Activated CD8-positive, alpha-beta T cell treated with anti-CD3 and anti-CD28 coated beads, Interleukin-2, amount 10 ng/mL, durations not matched to agents 7 days and 5 days (primary cell): Measurements from ENCODE around the gene PGAP3. TPM values are rescaled to one million over a fixed set of nuclear protein-coding genes. Genes with fewer than 3 reads are reported as not detected.
"Not testable (repeated sequence)": the region's sequence is repeated elsewhere in the genome, so short reads cannot be mapped to it uniquely, and the experiment has no call there.

ENCODE experiments used
- ATAC-seq: fragments of 150-1000 bp; cut with Tn5 transposase; one replicate; pipeline ENCODE4 v1.10.0; 2021; ENCODE audit warnings: moderate library complexity
- CTCF ChIA-PET: fragments of 350-600 bp; sonication (Branson Sonifier 250); formaldehyde crosslinking; loops from one replicate; lab custom pipeline; 2021; ENCODE audit warnings: antibody characterized with exemption; lab: Charles Lee
- POLR2A ChIA-PET: fragments of 350-600 bp; sonication (Branson Sonifier 250); formaldehyde crosslinking; loops from one replicate; lab custom pipeline; 2021; ENCODE audit warnings: antibody characterized with exemption; lab: Charles Lee
- DNase-seq: peaks from one replicate; pipeline ENCODE4 v3.0.0-alpha.2; 2020
- H3K27ac Mint-ChIP-seq: one replicate; pipeline ENCODE4 v1.8.0; 2021; ENCODE audit warnings: mild to moderate bottlenecking, mixed read lengths
- H3K27me3 Mint-ChIP-seq: one replicate; pipeline ENCODE4 v1.8.0; 2021; ENCODE audit warnings: low read depth, mixed read lengths
- H3K36me3 Mint-ChIP-seq: one replicate; pipeline ENCODE4 v1.8.0; 2021; ENCODE audit warnings: low read depth, mixed read lengths
- H3K4me1 Mint-ChIP-seq: one replicate; pipeline ENCODE4 v1.8.0; 2021; ENCODE audit warnings: low read depth, mixed read lengths
- H3K4me3 Mint-ChIP-seq: one replicate; pipeline ENCODE4 v1.8.0; 2021; ENCODE audit warnings: mild to moderate bottlenecking, mixed read lengths
- H3K9me3 Mint-ChIP-seq: one replicate; pipeline ENCODE4 v1.8.0; 2022; ENCODE audit warnings: mixed read lengths; ENCODE audit not compliant: insufficient read depth
- total RNA-seq, 2 experiments: library from RNA; stranded (reverse); gene quantifications; one replicate each; pipeline ENCODE4 v1.2.3, GENCODE V29; 2021

Gene PGAP3
- total RNA-seq, 2 experiments from 2014 or later, result 12.3 to 14.7 TPM

DNA sequence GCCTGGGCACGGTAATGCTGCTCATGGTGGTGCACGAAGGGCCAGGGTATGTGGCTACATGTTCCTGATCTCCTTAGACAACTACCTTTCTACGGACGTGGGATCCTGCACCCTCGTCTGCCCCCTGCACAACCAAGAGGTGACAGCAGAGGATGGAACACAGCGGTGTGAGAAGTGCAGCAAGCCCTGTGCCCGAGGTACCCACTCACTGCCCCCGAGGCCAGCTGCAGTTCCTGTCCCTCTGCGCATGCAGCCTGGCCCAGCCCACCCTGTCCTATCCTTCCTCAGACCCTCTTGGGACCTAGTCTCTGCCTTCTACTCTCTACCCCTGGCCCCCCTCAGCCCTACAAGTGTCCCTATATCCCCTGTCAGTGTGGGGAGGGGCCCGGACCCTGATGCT lies 24.0 kb upstream of the PGAP3 start:
- no peak for DNase-seq
- CTCF ChIA-PET, result interaction anchor here (2.6 kb wide), 1 partner anchor 18 kb away, joined by 9 read pairs; the partner anchor contains the start of gene MIEN1
- Mint-ChIP-seq H3K27me3 (no peaks in the 10 kb centered on the region), H3K4me3 (no peak overlapping the region), H3K36me3 (no peaks in the 10 kb centered on the region), H3K9me3 (no peaks in the 10 kb centered on the region), H3K27ac (no peak overlapping the region), H3K4me1 (peaks cover 6% of the 10 kb centered on the region)
- POLR2A ChIA-PET, result no interaction called here
- no peak for ATAC-seq

- H3K4me3 Mint-ChIP-seq, DNase-seq, H3K27me3 Mint-ChIP-seq, ATAC-seq, H3K27ac Mint-ChIP-seq, H3K9me3 Mint-ChIP-seq, H3K36me3 Mint-ChIP-seq: not testable (repeated sequence)
- peaks cover 10% of the 10 kb centered on the region for H3K4me1 Mint-ChIP-seq
- ChIA-PET POLR2A (interaction anchor here (1.0 kb wide), 1 partner anchor 23 kb away, joined by 3 read pairs; the partner anchor contains the start of gene PGAP3), CTCF (interaction anchor here (1.4 to 2.6 kb wide), 2 partner anchors 19 to 90 kb away, joined by 4 to 9 read pairs; partner anchors contain the start of gene MIEN1)
Observed at GRCh38 chr17:39711071-39711470, 23.2 kb upstream of the PGAP3 start.

- no peaks in the 10 kb centered on the region for H3K36me3 Mint-ChIP-seq
- no peak overlapping the region for H3K27ac Mint-ChIP-seq
- no peaks in the 10 kb centered on the region for H3K9me3 Mint-ChIP-seq
- H3K4me1 Mint-ChIP-seq, result peaks cover 10% of the 10 kb centered on the region
- no peaks in the 10 kb centered on the region for H3K27me3 Mint-ChIP-seq
- POLR2A ChIA-PET, result interaction anchor here (1.0 kb wide), 1 partner anchor 23 kb away, joined by 3 read pairs; the partner anchor contains the start of gene PGAP3
- no peak overlapping the region for H3K4me3 Mint-ChIP-seq
- no peak for ATAC-seq
- no peak for DNase-seq
- CTCF ChIA-PET, result interaction anchor here (1.4 to 2.6 kb wide), 2 partner anchors 20 to 89 kb away, joined by 4 to 9 read pairs; partner anchors contain the start of gene MIEN1
Observed at GRCh38 chr17:39709998-39710964, 22.4 kb upstream of the PGAP3 start.

GRCh38 chr17:39709319-39709997 lies 21.6 kb upstream of the PGAP3 start:
- ChIA-PET POLR2A (interaction anchor here (0.8 kb wide), 1 partner anchor 20 kb away, joined by 4 read pairs; no protein-coding TSS in a partner anchor), CTCF (interaction anchor here (1.1 kb wide), 1 partner anchor 21 kb away, joined by 3 read pairs; the partner anchor contains the start of gene MIEN1)
- DNase-seq (no peak), ATAC-seq (no peak)
- H3K9me3 Mint-ChIP-seq, result no peaks in the 10 kb centered on the region
- H3K36me3 Mint-ChIP-seq, result no peaks in the 10 kb centered on the region
- no peaks in the 10 kb centered on the region for H3K27me3 Mint-ChIP-seq
- peaks cover 10% of the 10 kb centered on the region for H3K4me1 Mint-ChIP-seq
- H3K27ac Mint-ChIP-seq, result peak overlapping the region; percentile 0
- no peak overlapping the region for H3K4me3 Mint-ChIP-seq

GRCh38 chr17:39706921-39707337 lies 19.1 kb upstream of the PGAP3 start:
- H3K27ac Mint-ChIP-seq, result peak overlapping the region; percentile 76
- no peaks in the 10 kb centered on the region for H3K9me3 Mint-ChIP-seq
- ChIA-PET CTCF (interaction anchor here (1.6 kb wide), 1 partner anchor 85 kb away, joined by 8 read pairs; no protein-coding TSS in a partner anchor), POLR2A (interaction anchor here (0.7 to 1.5 kb wide), 2 partner anchors 14 to 23 kb away, joined by 4 to 6 read pairs; partner anchors contain the start of gene MIEN1)
- DNase-seq (peak; percentile 31), ATAC-seq (peak; percentile 66)
- H3K4me3 Mint-ChIP-seq, result no peak overlapping the region
- H3K27me3 Mint-ChIP-seq, result no peaks in the 10 kb centered on the region
- no peaks in the 10 kb centered on the region for H3K36me3 Mint-ChIP-seq
- H3K4me1 Mint-ChIP-seq, result peaks cover 12% of the 10 kb centered on the region

DNA sequence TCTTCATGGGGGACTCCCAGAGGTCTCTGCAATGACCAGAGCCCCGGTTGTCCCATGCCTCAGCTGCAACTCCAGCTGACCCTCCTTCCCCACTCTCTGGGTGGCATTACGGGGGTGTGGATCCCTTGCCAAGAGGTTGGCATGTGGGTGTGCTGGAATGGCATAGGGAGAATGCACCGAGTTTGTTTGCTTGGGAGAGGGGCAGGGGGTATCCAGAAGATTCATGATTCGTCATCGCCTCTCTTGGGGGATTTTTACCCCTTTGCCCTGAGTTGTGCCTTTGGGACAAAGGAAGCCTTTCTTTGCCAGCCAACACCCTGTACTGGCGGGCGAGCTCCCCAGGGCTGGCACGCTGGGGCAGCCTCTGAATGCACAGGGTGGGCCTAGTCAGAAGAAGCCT lies 18.5 kb upstream of the PGAP3 start:
- peak overlapping the region; percentile 76 for H3K27ac Mint-ChIP-seq
- no peak for ATAC-seq
- CTCF ChIA-PET, result interaction anchor here (1.6 kb wide), 2 partner anchors 72 to 84 kb away, joined by 4 to 8 read pairs; no protein-coding TSS in a partner anchor

DNA sequence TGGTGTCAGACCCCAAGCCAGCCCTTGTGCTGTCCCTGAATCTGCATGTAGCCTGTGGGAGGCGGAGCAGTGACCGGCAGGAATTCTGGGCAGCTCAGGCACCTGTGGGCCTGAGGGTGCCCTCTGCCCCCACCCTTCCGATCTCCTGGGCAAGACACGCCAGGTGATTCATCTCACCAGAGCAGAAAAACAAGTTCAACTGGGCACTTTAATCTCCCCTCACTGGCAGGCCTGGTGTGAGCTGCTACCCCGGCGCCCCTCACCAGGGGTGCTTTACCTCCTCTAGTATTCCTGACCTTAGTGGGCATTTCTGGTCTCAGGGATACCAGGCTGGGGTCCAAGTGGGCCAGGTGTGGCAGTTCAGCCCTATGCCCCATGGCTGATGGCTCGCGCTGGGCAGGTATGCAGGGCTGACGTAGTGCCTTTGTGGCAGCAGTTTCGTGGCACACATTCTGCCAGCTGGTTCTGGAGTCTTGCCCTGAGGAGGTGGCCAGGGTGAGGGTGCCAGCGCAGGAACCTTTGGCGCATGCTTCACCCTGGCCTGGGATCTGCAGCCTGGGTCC lies 18.0 kb upstream of the PGAP3 start:
- Mint-ChIP-seq H3K27me3 (peaks cover 9% of the 10 kb centered on the region), H3K9me3 (no peaks in the 10 kb centered on the region), H3K4me3 (no peak overlapping the region), H3K36me3 (no peaks in the 10 kb centered on the region), H3K4me1 (peaks cover 12% of the 10 kb centered on the region), H3K27ac (no peak overlapping the region)
- ChIA-PET CTCF (interaction anchor here (1.6 kb wide), 1 partner anchor 71 kb away, joined by 4 read pairs; no protein-coding TSS in a partner anchor), POLR2A (interaction anchor here (1.5 kb wide), 1 partner anchor 24 kb away, joined by 6 read pairs; the partner anchor contains the start of gene MIEN1)
- DNase-seq, result no peak
- ATAC-seq, result no peak

More for the DNA sequence above, 18.5 kb upstream of the PGAP3 start:
- H3K4me3 Mint-ChIP-seq, result no peak overlapping the region
- H3K27me3 Mint-ChIP-seq, result peaks cover 4% of the 10 kb centered on the region
- H3K36me3 Mint-ChIP-seq, result no peaks in the 10 kb centered on the region
- no peak for DNase-seq
- no peaks in the 10 kb centered on the region for H3K9me3 Mint-ChIP-seq
- POLR2A ChIA-PET, result interaction anchor here (1.5 kb wide), 1 partner anchor 24 kb away, joined by 6 read pairs; the partner anchor contains the start of gene MIEN1
- peaks cover 12% of the 10 kb centered on the region for H3K4me1 Mint-ChIP-seq

- DNase-seq (no peak), ATAC-seq (no peak)
- no peaks in the 10 kb centered on the region for H3K9me3 Mint-ChIP-seq
- ChIA-PET POLR2A (no interaction called here), CTCF (interaction anchor here (1.6 kb wide), 1 partner anchor 70 kb away, joined by 4 read pairs; no protein-coding TSS in a partner anchor)
- no peak overlapping the region for H3K4me3 Mint-ChIP-seq
- H3K36me3 Mint-ChIP-seq, result no peaks in the 10 kb centered on the region
- H3K4me1 Mint-ChIP-seq, result peaks cover 12% of the 10 kb centered on the region
- no peak overlapping the region for H3K27ac Mint-ChIP-seq
- peaks cover 13% of the 10 kb centered on the region for H3K27me3 Mint-ChIP-seq
Observed at GRCh38 chr17:39704821-39705551, 17.1 kb upstream of the PGAP3 start.

- no peaks in the 10 kb centered on the region for H3K9me3 Mint-ChIP-seq
- ATAC-seq, result no peak
- H3K4me3 Mint-ChIP-seq, result no peak overlapping the region
- H3K4me1 Mint-ChIP-seq, result peaks cover 18% of the 10 kb centered on the region
- CTCF ChIA-PET, result interaction anchor here (0.9 to 1.1 kb wide), 2 partner anchors 8 to 33 kb away, joined by 4 read pairs; no protein-coding TSS in a partner anchor
- peaks cover 2% of the 10 kb centered on the region for H3K36me3 Mint-ChIP-seq
- POLR2A ChIA-PET, result interaction anchor here (0.6 to 2.5 kb wide), 3 partner anchors 16 to 79 kb away, joined by 3 to 9 read pairs (median 3); partner anchors contain the start of gene PGAP3
- no peak for DNase-seq
- peaks cover 23% of the 10 kb centered on the region for H3K27me3 Mint-ChIP-seq
- H3K27ac Mint-ChIP-seq, result no peak overlapping the region
Observed at GRCh38 chr17:39703913-39704312, 16.1 kb upstream of the PGAP3 start.
